ENCODE measurements around the gene SLC31A2.

The SLC31A2 gene

DNA sequence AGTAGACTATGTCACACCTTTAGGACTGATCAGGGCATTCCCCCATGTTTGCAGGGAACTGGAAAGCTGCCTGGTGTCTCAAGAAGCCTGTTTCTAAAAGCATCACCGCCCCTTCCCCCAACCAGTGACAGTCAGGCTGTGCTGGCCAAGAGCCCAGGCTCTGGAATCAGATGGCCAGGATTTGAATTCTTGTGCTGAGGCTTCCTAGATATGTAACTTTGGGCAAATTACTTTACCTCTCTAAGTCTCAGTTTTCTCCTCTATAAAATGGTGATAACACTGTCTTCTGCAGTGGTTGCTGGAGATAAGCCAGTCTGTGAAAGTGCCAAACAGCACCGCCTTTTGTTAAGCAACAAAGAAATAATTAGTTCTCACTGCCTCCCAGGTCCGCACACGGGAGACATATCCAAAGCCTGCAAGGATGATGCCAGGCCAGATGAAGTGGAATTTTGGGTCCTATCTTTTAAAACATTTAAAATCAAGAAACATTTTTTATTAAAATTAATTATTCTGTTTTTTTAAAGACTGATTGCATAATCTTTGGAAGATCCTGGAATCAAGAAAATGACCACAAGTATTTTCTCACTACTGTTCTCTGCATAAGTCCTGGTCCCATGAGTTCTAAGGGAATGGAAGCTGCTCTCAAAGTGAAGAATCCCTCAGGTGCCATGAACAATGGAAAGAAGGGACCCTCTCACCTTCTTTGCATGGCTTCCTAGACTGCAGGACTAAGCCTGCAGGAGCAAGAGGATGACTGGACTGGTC lies 13.9 kb downstream of the SLC31A2 start:
- TF ChIP-seq EZH2phosphoT487 (conservative IDR thresholded peaks at IDR 0.05; ENCODE audit: low read length) (no peak), CTCF (IDR thresholded peaks at IDR 0.05; ENCODE audit: insufficient read depth, low read length, poor library complexity, severe bottlenecking) (no peak)
- Histone ChIP-seq H3K9ac (ENCODE audit: low read length) (no peak overlapping the region), H4K20me1 (ENCODE audit: low read depth, low read length) (no peaks in the 10 kb centered on the region), H3K79me2 (ENCODE audit: insufficient read depth, low read length) (no peaks in the 10 kb centered on the region), H3K36me3 (ENCODE audit: low read length) (peaks cover 21% of the 10 kb centered on the region; the same call in 1 of the 2 replicates), H2AFZ (ENCODE audit: low read depth, low read length, severe bottlenecking) (no peak overlapping the region), H3F3A (ENCODE audit: insufficient read depth) (no peaks in the 10 kb centered on the region; the same call in 1 of the 2 replicates), H3K27ac (ENCODE audit: low read depth, low read length) (no peak overlapping the region), H3K4me2 (ENCODE audit: low read depth, low read length, poor library complexity, severe bottlenecking) (no peak overlapping the region), H3K9me2 (replicated peaks; ENCODE audit: insufficient read depth, low read length) (no peaks in the 10 kb centered on the region), H3K9me3 (ENCODE audit: insufficient read depth, low read length) (no peaks in the 10 kb centered on the region), H3K27me3 (ENCODE audit: low read length) (no peaks in the 10 kb centered on the region), H3K4me3 (ENCODE audit: insufficient read depth, low read length, poor library complexity, severe bottlenecking) (no peak overlapping the region)

- Histone ChIP-seq H3K36me3 (ENCODE audit: low read length) (peaks cover 21% of the 10 kb centered on the region; the same call in 1 of the 2 replicates), H4K20me1 (ENCODE audit: low read depth, low read length) (no peaks in the 10 kb centered on the region), H3K9ac (ENCODE audit: low read length) (no peak overlapping the region), H3F3A (ENCODE audit: insufficient read depth) (no peaks in the 10 kb centered on the region; the same call in 1 of the 2 replicates), H3K4me3 (ENCODE audit: insufficient read depth, low read length, poor library complexity, severe bottlenecking) (no peak overlapping the region), H3K9me3 (ENCODE audit: insufficient read depth, low read length) (no peaks in the 10 kb centered on the region), H3K27ac (ENCODE audit: low read depth, low read length) (no peak overlapping the region), H3K4me2 (ENCODE audit: low read depth, low read length, poor library complexity, severe bottlenecking) (no peak overlapping the region), H3K27me3 (ENCODE audit: low read length) (no peaks in the 10 kb centered on the region), H2AFZ (ENCODE audit: low read depth, low read length, severe bottlenecking) (no peak overlapping the region), H3K9me2 (replicated peaks; ENCODE audit: insufficient read depth, low read length) (no peaks in the 10 kb centered on the region), H3K79me2 (ENCODE audit: insufficient read depth, low read length) (no peaks in the 10 kb centered on the region)
- TF ChIP-seq EZH2phosphoT487 (conservative IDR thresholded peaks at IDR 0.05; ENCODE audit: low read length) (no peak), CTCF (IDR thresholded peaks at IDR 0.05; ENCODE audit: insufficient read depth, low read length, poor library complexity, severe bottlenecking) (no peak)
Measured at GRCh38 chr9:113166039-113166438, 15.2 kb downstream of the SLC31A2 start.

DNA sequence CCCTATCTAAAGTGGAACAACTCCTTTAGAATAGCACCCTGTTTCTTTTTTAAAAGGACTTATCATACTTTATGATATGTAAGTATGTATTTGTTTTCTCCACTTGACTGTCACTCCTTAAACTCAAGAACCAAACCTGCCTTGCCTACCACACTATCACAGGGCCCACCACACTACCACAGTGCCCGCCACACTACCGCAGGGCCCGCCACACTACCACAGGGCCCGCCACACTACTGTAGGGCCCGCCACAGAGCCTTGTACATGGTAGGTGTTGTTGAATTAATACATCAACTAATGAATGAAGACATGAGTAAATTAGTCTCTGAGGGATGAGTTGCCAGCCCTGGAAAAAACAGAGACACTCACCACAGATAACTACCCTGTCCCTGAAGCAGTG lies 18.0 kb downstream of the SLC31A2 start:
- Histone ChIP-seq H3K4me3 (ENCODE audit: insufficient read depth, low read length, poor library complexity, severe bottlenecking) (no peak overlapping the region), H3K9ac (ENCODE audit: low read length) (no peak overlapping the region), H3K27ac (ENCODE audit: low read depth, low read length) (no peak overlapping the region), H3K9me3 (ENCODE audit: insufficient read depth, low read length) (no peaks in the 10 kb centered on the region), H3K27me3 (ENCODE audit: low read length) (no peaks in the 10 kb centered on the region), H2AFZ (ENCODE audit: low read depth, low read length, severe bottlenecking) (no peak overlapping the region), H3K4me2 (ENCODE audit: low read depth, low read length, poor library complexity, severe bottlenecking) (no peak overlapping the region), H4K20me1 (ENCODE audit: low read depth, low read length) (no peaks in the 10 kb centered on the region), H3K9me2 (replicated peaks; ENCODE audit: insufficient read depth, low read length) (no peaks in the 10 kb centered on the region), H3K79me2 (ENCODE audit: insufficient read depth, low read length) (no peaks in the 10 kb centered on the region), H3K36me3 (ENCODE audit: low read length) (peaks cover 30% of the 10 kb centered on the region), H3F3A (ENCODE audit: insufficient read depth) (no peaks in the 10 kb centered on the region; the same call in 1 of the 2 replicates)
- no peak for TF ChIP-seq CTCF (IDR thresholded peaks at IDR 0.05; ENCODE audit: insufficient read depth, low read length, poor library complexity, severe bottlenecking)
- TF ChIP-seq EZH2phosphoT487 (conservative IDR thresholded peaks at IDR 0.05; ENCODE audit: low read length), result no peak

Data from SU-DHL-6 (cell line).